GM21367 (cell line): Measurements from ENCODE around the gene SNAP25.

Experiments
- ATAC-seq: cut with Tn5 transposase; IDR thresholded peaks from one replicate; pipeline ENCODE4 v1.9.1; 2021; ENCODE audit not compliant: unreplicated experiment

The SNAP25 gene

GRCh38 chr20:10216146-10216791, 2.4 kb upstream of the SNAP25 start:
- no peak for ATAC-seq

DNA sequence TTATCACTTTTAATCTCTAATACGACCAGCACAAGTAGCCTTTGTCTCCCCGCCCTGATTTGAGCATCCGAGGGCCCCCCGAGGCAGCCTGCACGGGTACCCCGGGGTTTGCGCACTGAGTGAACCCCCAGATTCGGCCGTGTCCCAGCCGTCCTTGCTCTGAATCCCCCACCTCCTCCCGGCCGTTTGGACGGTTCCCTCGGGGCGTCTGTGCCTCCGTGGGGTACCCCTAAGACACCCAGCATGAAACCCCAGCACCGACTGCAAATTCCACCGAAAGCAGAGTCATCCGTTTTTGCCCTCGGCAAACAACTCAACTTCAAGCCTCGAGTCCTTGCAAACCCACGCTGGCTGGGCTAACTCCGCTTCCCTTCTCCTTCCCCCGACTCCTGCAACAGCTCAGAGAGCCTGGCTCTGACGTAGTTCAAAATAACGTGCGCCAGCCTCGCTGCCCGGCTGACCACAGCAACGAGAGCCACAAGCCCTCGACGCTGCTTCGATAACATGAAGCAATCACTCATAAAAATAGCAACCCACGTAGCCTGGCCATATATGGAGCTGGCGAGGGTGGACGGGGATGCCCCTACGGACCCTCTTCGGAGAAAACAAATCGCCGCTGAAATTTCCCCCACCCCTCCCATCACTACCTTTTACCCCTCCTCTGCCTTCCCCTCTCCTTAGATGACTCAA, 764 bp upstream of the SNAP25 start:
- no peak for ATAC-seq

DNA sequence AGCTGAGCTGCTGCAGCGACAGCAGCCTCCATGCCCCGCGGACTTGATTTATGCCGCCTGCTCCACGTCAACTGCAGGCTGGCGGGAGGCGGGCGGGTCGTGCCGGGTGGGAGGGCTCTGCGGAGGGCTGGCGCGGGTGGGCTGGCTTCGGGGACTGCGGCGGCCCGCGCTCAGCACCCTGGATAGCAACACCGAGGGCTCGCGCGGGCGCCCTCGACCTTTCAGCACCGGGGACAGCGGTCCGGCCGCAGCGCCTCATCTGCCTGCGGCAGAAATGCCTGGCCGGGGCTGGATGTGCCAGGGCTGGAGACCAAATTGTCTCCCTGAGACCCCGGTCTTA, 792 bp downstream of the SNAP25 start:
- peak; percentile 77 for ATAC-seq

DNA sequence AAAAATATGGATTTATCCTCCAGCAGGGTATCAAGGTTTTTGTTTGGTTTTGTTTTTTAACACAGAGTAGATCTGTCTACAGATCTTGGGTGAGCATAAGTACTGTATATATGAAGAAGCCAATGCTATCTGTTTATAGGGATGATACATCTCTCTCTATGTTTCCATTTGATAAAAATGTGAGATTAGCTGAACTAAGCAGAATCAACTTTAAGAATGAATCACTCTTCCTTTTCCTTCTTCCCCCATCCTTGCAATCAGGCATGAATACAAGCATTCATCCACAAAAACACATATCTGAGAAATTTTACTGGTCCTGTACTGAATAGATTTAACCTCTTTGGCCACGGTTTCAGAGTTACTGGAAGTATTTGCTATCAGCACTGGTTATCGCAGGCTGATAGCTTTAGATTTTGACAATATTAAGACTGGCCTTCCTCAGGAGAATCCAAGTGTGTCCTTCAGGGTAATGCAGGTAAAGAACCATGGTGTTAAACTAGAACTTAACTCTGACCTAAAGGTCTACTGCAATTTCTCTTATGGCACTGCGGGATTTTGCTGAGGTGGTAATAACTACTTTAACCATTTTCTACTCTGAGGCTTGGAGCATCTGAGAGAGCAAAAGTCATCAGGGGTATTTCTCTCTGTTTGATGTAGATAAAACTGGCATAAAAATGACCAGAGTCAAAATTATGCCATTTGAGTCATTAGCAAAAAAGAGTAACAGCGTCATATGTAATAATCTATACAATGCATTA, 1.5 kb downstream of the SNAP25 start:
- no peak for ATAC-seq

DNA sequence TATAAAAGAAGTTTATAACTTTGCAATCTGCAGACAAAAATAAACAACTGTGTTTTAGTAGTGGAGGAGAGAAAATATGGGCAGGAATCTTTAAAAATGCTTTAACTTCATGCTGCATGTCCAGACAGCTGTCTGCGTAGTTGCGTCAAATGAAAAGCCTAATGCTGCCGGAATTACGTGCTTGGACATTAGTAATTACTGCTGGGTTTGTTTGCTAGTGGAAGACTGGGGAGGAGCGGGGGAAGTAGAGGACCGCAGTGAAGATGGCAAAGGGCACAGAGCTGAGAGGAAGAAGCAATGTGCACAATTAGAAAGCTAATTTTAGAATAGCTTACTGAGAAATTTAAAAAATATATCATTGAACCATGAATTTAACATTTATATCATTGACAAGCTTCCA, 2.4 kb downstream of the SNAP25 start:
- ATAC-seq: no peak

GRCh38 chr20:10225439-10226060, 6.9 kb downstream of the SNAP25 start:
- ATAC-seq: no peak

GRCh38 chr20:10228330-10228729, 9.7 kb downstream of the SNAP25 start:
- ATAC-seq: no peak

- no peak for ATAC-seq
Observed at GRCh38 chr20:10231290-10231689, 12.7 kb downstream of the SNAP25 start.

- ATAC-seq: no peak
Observed at GRCh38 chr20:10236540-10237533, 18.2 kb downstream of the SNAP25 start.

- no peak for ATAC-seq
Observed at GRCh38 chr20:10239954-10240353, 21.3 kb downstream of the SNAP25 start.

DNA sequence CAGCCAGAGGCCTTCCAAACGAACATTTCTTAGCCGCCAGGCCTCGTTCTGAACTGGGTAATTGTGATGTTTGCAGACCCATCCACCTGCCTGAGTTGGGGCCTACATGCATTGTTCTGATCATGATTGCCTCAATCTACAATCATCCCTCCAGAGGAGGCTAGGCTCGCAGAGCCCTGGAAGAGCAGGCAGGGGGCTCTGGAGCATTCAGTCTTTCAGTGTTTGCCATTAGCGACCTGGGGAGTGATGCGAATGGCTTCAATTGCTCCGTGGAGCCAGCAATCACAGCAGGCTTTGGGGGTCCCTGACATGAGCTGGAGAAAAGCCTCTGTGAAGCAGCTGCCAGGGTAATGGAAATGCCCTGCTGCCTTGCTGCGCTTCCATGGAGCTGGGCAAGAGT, 22.0 kb downstream of the SNAP25 start:
- ATAC-seq: no peak

GRCh38 chr20:10242166-10242565, 23.5 kb downstream of the SNAP25 start:
- no peak for ATAC-seq

DNA sequence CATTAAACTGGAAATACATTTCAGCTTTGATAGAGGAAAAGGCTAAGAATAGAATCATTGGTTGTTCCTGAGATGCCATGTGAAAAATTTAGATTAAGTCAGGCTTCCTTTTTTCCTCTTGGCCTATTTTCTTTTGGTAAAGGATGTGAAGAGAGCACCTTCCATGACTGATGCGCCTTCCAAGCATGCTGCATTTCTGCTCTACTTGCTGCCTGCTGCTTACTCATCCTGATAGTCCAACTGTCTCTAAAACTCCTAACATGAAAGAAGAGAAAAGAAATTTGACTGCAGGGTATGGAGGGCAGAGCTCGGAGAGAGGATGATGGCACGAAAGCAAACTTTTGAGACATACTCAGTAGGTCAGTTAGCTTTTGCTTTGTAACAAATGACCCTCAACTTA, 28.8 kb downstream of the SNAP25 start:
- no peak for ATAC-seq

GRCh38 chr20:10249048-10249770, 30.6 kb downstream of the SNAP25 start:
- ATAC-seq: no peak

DNA sequence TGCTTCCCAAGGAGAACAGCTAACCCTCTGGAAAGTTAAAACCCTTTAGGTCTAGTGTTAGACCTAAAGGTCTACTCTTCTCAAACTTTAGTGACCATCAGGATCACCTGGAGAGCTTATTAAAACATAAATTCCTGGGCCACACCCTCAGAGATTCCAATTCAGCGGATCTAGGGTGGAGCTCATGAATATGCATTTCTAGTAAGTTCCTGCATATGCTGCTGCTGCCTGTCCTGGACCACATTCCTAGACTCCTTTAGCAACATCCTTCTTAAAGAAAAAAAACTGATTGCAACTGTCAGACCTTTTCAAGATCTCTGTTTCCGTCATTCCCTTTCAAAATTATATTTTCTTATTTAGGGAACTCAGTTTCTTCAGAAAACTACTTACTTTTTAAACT, 31.2 kb downstream of the SNAP25 start:
- ATAC-seq: no peak

DNA sequence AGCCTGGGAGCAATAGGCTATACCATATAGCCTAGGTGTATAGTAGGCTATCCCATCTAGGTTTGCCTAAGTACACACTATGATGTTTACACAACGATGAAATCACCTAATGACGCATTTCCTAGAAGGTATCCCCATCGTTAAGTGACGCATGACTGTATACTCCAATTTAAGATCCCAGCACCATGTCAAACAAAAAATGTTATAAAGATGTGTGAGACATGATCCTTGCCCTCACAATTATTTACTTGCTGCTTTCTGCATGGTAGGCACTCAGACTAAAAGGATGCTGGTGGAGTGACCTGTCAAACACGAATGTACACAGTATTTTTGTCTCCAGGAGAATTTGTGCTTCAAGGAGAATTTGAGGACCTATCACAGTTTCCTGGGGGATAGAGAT, 32.3 kb downstream of the SNAP25 start:
- no peak for ATAC-seq

GRCh38 chr20:10253780-10254179, 35.1 kb downstream of the SNAP25 start:
- ATAC-seq: no peak

DNA sequence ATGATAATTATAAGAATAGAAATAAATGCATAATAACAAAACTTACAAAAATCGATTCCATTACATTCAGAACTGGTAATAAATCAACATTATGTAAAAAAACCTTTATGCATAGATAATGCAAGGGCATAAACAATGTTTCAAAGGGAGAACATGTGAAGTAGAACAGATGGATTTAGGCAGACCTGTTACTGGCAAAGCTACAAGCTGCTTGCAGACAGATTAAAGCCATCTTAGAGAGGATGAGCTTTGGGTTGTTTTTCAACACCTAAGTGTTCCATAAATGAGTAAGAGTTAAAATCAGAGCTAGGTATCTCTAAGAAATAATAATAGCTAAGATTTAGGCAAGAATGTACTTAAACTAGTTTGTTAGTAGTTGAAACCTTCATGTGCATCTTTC, 37.2 kb downstream of the SNAP25 start:
- no peak for ATAC-seq

- no peak for ATAC-seq
Observed at GRCh38 chr20:10259166-10259565, 40.5 kb downstream of the SNAP25 start.

- ATAC-seq: no peak
Observed at GRCh38 chr20:10260316-10260715, 41.7 kb downstream of the SNAP25 start.
